ENCODE results near the gene CBLC. TPM values are rescaled to one million over a fixed set of nuclear protein-coding genes. Genes with fewer than 3 reads are reported as not detected.
"Not testable (repeated sequence)": the region's sequence is repeated elsewhere in the genome, so short reads cannot be mapped to it uniquely, and the experiment has no call there.

CBLC gene
- total RNA-seq, 2 experiments from 2014 or later: not detected

DNA sequence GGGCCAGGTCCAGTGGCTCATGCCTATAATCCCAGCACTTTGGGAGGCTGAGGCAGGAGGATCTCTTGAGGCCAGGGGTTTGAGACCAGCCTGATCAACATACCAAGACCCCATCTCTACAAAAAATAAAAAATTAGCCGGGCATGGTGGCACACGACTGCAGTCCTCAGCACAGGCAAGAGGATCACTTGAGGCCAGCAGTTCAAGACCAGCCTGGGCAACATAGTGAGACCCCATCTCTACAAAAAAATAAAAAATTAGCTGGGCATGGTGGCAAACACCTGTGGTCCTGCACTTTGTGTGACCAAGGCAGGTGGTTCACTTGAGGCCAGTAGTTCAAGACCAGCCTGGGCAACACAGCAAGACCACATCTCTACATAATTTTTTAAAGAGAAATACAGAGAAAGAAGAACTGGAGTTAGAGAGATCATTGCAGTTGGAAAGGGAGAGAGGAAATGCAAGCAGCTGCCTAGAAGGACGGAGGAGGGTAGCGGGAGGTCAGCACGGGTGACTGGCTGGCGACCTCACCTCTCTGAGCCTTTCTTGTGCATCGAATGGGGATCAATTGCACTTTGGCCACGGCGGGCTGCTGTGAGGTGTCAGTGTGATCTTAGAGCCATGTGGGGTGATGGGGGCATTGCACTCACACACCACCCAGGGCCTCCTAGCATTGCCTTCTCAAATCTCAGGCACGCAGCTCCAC lies 45.1 kb downstream of the CBLC start:
- Histone ChIP-seq H3K27me3 (ENCODE audit: control insufficient read depth in 1 of 2, insufficient read depth in 2 of 2, low read length in 2 of 2) (peaks cover 0 to 2% of the 10 kb centered on the region in 2 experiments), H3K4me1 (ENCODE audit: insufficient read depth, low read length) (no peaks in the 10 kb centered on the region), H3K9me3 (ENCODE audit: control insufficient read depth in 1 of 2, insufficient read depth in 1 of 2, low read length in 2 of 2) (no peaks in the 10 kb centered on the region), H3K36me3 (ENCODE audit: insufficient read depth, low read length) (no peaks in the 10 kb centered on the region), H3K4me3 (ENCODE audit: low read length) (no peak overlapping the region), H3K27ac (ENCODE audit: low read depth in 1 of 2, low read length in 2 of 2) (no peak overlapping the region)
- Mint-ChIP-seq H3K36me3 (ENCODE audit: low read depth) (no peaks in the 10 kb centered on the region), H3K4me1 (ENCODE audit: low read depth) (no peaks in the 10 kb centered on the region), H3K27ac (no peak overlapping the region), H3K4me3 (no peak overlapping the region), H3K27me3 (peaks cover 9% of the 10 kb centered on the region), H3K9me3 (no peaks in the 10 kb centered on the region)
- ChIA-PET CTCF (interaction anchor here (0.9 kb wide), 1 partner anchor 99 kb away, joined by 3 read pairs; no protein-coding TSS in a partner anchor), POLR2A (no interaction called here)
- TF ChIP-seq, protein P1, sequence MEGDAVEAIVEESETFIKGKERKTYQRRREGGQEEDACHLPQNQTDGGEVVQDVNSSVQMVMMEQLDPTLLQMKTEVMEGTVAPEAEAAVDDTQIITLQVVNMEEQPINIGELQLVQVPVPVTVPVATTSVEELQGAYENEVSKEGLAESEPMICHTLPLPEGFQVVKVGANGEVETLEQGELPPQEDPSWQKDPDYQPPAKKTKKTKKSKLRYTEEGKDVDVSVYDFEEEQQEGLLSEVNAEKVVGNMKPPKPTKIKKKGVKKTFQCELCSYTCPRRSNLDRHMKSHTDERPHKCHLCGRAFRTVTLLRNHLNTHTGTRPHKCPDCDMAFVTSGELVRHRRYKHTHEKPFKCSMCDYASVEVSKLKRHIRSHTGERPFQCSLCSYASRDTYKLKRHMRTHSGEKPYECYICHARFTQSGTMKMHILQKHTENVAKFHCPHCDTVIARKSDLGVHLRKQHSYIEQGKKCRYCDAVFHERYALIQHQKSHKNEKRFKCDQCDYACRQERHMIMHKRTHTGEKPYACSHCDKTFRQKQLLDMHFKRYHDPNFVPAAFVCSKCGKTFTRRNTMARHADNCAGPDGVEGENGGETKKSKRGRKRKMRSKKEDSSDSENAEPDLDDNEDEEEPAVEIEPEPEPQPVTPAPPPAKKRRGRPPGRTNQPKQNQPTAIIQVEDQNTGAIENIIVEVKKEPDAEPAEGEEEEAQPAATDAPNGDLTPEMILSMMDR (IDR thresholded peaks at IDR 0.05): no peak
- DNase-seq: no peak
- intact Hi-C loops (cut with DNase I, micrococcal nuclease): no loop called here
- ATAC-seq (ENCODE audit: poor library complexity): no peak

DNA sequence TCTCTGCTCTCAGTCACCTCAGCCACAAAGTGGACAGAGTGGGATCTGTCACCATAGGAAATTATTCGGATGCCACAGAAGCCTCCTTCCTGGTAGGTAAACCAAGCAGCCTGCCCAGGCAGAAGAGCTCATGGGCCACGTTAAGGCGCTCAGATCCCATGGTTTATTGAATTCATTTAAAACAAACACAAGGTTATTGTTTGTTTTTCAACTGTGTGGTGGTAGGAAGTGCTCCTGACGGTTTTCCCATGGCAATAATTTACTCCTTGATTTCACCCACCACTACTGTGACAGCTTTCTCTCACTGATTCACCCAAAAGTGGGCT lies 45.6 kb downstream of the CBLC start:
- H3K27ac Mint-ChIP-seq: no peak overlapping the region
- ChIA-PET CTCF (interaction anchor here (0.6 to 0.9 kb wide), 2 partner anchors 34 to 99 kb away, joined by 3 read pairs; no protein-coding TSS in a partner anchor), POLR2A (no interaction called here)
- peaks cover 0 to 2% of the 10 kb centered on the region in 2 experiments for H3K27me3 ChIP-seq (ENCODE audit: control insufficient read depth in 1 of 2, insufficient read depth in 2 of 2, low read length in 2 of 2)
- peaks cover 4% of the 10 kb centered on the region for H3K27me3 Mint-ChIP-seq
- no peaks in the 10 kb centered on the region for H3K4me1 Mint-ChIP-seq (ENCODE audit: low read depth)
- no peaks in the 10 kb centered on the region for H3K36me3 ChIP-seq (ENCODE audit: insufficient read depth, low read length)
- no peaks in the 10 kb centered on the region for H3K9me3 Mint-ChIP-seq
- DNase-seq (no peak), ATAC-seq (ENCODE audit: poor library complexity) (no peak)
- H3K9me3 ChIP-seq (ENCODE audit: control insufficient read depth in 1 of 2, insufficient read depth in 1 of 2, low read length in 2 of 2): no peaks in the 10 kb centered on the region
- TF ChIP-seq, protein P1 (IDR thresholded peaks at IDR 0.05): no peak
- no peak overlapping the region for H3K27ac ChIP-seq (ENCODE audit: low read depth in 1 of 2, low read length in 2 of 2)
- no peaks in the 10 kb centered on the region for H3K36me3 Mint-ChIP-seq (ENCODE audit: low read depth)
- intact Hi-C loops (cut with DNase I, micrococcal nuclease): no loop called here
- H3K4me3 Mint-ChIP-seq: no peak overlapping the region
- H3K4me3 ChIP-seq (ENCODE audit: low read length): no peak overlapping the region
- H3K4me1 ChIP-seq (ENCODE audit: insufficient read depth, low read length): no peaks in the 10 kb centered on the region

GRCh38 chr19:44824761-44825160 lies 47.1 kb downstream of the CBLC start:
- H3K36me3 ChIP-seq (ENCODE audit: insufficient read depth, low read length): no peaks in the 10 kb centered on the region
- Mint-ChIP-seq H3K36me3 (ENCODE audit: low read depth) (no peaks in the 10 kb centered on the region), H3K4me1 (ENCODE audit: low read depth) (no peaks in the 10 kb centered on the region), H3K27me3 (peaks cover 4% of the 10 kb centered on the region), H3K4me3 (no peak overlapping the region), H3K27ac (no peak overlapping the region), H3K9me3 (no peaks in the 10 kb centered on the region)
- H3K4me3 ChIP-seq (ENCODE audit: low read length): no peak overlapping the region
- ChIA-PET POLR2A (no interaction called here), CTCF (no interaction called here)
- H3K27me3 ChIP-seq (ENCODE audit: control insufficient read depth in 1 of 2, insufficient read depth in 2 of 2, low read length in 2 of 2): peaks cover 0 to 2% of the 10 kb centered on the region in 2 experiments
- H3K4me1 ChIP-seq (ENCODE audit: insufficient read depth, low read length): no peaks in the 10 kb centered on the region
- no peaks in the 10 kb centered on the region for H3K9me3 ChIP-seq (ENCODE audit: control insufficient read depth in 1 of 2, insufficient read depth in 1 of 2, low read length in 2 of 2)
- TF ChIP-seq, protein P1 (IDR thresholded peaks at IDR 0.05): no peak
- no peak for DNase-seq
- intact Hi-C loops (cut with DNase I, micrococcal nuclease): no loop called here
- H3K27ac ChIP-seq (ENCODE audit: low read depth in 1 of 2, low read length in 2 of 2): no peak overlapping the region
- ATAC-seq (ENCODE audit: poor library complexity): no peak

DNA sequence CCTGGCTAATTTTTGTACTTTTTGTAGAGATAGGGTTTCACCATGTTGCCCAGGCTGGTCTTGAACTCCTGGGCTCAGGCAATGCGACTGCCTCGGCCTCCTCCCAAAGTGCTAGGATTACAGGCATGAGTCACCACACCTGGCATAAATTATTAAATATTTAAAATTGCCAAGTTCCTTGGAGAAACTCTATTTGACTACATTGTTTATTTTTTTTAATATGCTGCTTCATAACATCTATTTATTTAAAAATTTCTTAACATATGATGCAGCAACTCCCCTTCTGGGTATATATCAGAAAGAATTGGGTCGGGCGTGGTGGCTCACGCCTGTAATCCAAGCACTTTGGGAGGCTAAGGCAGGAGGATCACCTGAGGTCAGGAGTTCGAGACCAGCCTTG lies 55.2 kb downstream of the CBLC start:
- H3K27me3 Mint-ChIP-seq; H3K4me1 ChIP-seq (ENCODE audit: insufficient read depth, low read length); intact Hi-C loops (cut with DNase I, micrococcal nuclease); H3K36me3 ChIP-seq (ENCODE audit: insufficient read depth, low read length); CTCF ChIA-PET; H3K27ac Mint-ChIP-seq; H3K9me3 ChIP-seq (ENCODE audit: control insufficient read depth in 1 of 2, insufficient read depth in 1 of 2, low read length in 2 of 2); H3K27ac ChIP-seq (ENCODE audit: low read depth in 1 of 2, low read length in 2 of 2); H3K36me3 Mint-ChIP-seq (ENCODE audit: low read depth); H3K4me1 Mint-ChIP-seq (ENCODE audit: low read depth); POLR2A ChIA-PET; H3K4me3 ChIP-seq (ENCODE audit: low read length); DNase-seq; H3K27me3 ChIP-seq (ENCODE audit: control insufficient read depth in 1 of 2, insufficient read depth in 2 of 2, low read length in 2 of 2); H3K9me3 Mint-ChIP-seq; H3K4me3 Mint-ChIP-seq; ATAC-seq (ENCODE audit: poor library complexity): not testable (repeated sequence)

GRCh38 chr19:44834399-44834798 lies 56.7 kb downstream of the CBLC start:
- H3K9me3 ChIP-seq (ENCODE audit: control insufficient read depth in 1 of 2, insufficient read depth in 1 of 2, low read length in 2 of 2); H3K36me3 Mint-ChIP-seq (ENCODE audit: low read depth); H3K4me3 Mint-ChIP-seq; H3K27me3 ChIP-seq (ENCODE audit: control insufficient read depth in 1 of 2, insufficient read depth in 2 of 2, low read length in 2 of 2); H3K4me1 ChIP-seq (ENCODE audit: insufficient read depth, low read length); POLR2A ChIA-PET; CTCF ChIA-PET; DNase-seq; H3K36me3 ChIP-seq (ENCODE audit: insufficient read depth, low read length); H3K27ac ChIP-seq (ENCODE audit: low read depth in 1 of 2, low read length in 2 of 2); H3K9me3 Mint-ChIP-seq; H3K4me3 ChIP-seq (ENCODE audit: low read length); H3K4me1 Mint-ChIP-seq (ENCODE audit: low read depth); H3K27ac Mint-ChIP-seq; intact Hi-C loops (cut with DNase I, micrococcal nuclease); ATAC-seq (ENCODE audit: poor library complexity); H3K27me3 Mint-ChIP-seq: not testable (repeated sequence)

Measured in CD4-positive, alpha-beta T cell (primary cell).